K562 (cell line): Measurements from ENCODE around the gene INHBE. TPM values are rescaled to one million over a fixed set of nuclear protein-coding genes. Genes with fewer than 3 reads are reported as not detected.
A peak's percentile ranks its signal among the peaks of the same experiment; 100 is the strongest.

Source experiments
- CEBPG ChIP-seq, 3 experiments: fragments of 200-800 bp in 1 of 3; sonication (Bioruptor generic) in 1 of 3; sonication (generic) in 1 of 3; formaldehyde crosslinking in 1 of 3; IDR thresholded peaks in 2 of 3; conservative IDR thresholded peaks in 1 of 3; 2 replicates each; pipeline versions ENCODE4 v1.6.1 to v1.8.0; 2016 to 2022; ENCODE audit warnings: missing compliant biosample characterization in 2 of 3, missing genetic modification characterization in 2 of 3, mild to moderate bottlenecking in 1 of 3, missing genetic modification reagents in 1 of 3
- CGGBP1 ChIP-seq: fragments of 250-450 bp; sonication (Bioruptor Pico); IDR thresholded peaks from 2 replicates; pipeline ENCODE4 v1.9.0; 2021; ENCODE audit warnings: mild to moderate bottlenecking
- CREM ChIP-seq: IDR thresholded peaks from 2 replicates; pipeline ENCODE4 v1.6.1; 2014; ENCODE audit warnings: antibody characterized with exemption, low read depth
- IRF9 ChIP-seq: fragments of 450-650 bp; IDR thresholded peaks from 2 replicates; pipeline ENCODE4 v1.6.1; 2016; ENCODE audit warnings: missing biosample characterization, missing genetic modification characterization
- MAFK ChIP-seq: IDR thresholded peaks from 2 replicates; pipeline ENCODE4 v1.6.1; 2011; ENCODE audit warnings: low read length, improper control_type of control experiment
- POLR2B ChIP-seq: fragments of 450-650 bp; IDR thresholded peaks from 2 replicates; pipeline ENCODE4 v1.6.1; 2018; ENCODE audit warnings: low read depth; ENCODE audit not compliant: partially characterized antibody
- RREB1 ChIP-seq: fragments of 250-450 bp; sonication (Bioruptor Pico); IDR thresholded peaks from 2 replicates; pipeline ENCODE4 v1.4.0; 2020
- SRF ChIP-seq, 2 experiments: fragments of 250-450, 450-650 bp in 1 of 2; sonication (Bioruptor Pico) in 1 of 2; sonication (generic) in 1 of 2; formaldehyde crosslinking; IDR thresholded peaks; 2 replicates each; pipeline versions ENCODE4 v1.5.0 to v1.5.1; 2020 to 2022; ENCODE audit warnings: mild to moderate bottlenecking in 1 of 2, missing genetic modification reagents in 1 of 2
- SUPT5H ChIP-seq: fragments of 450-650 bp; IDR thresholded peaks from 2 replicates; pipeline ENCODE4 v1.6.1; 2016
- ZBTB17 ChIP-seq: fragments of 450-650 bp; formaldehyde crosslinking; IDR thresholded peaks from 2 replicates; pipeline ENCODE4 v1.4.0; 2020; ENCODE audit warnings: mild to moderate bottlenecking
- ZC3H4 ChIP-seq: sonication (generic); formaldehyde crosslinking; IDR thresholded peaks from 2 replicates; pipeline ENCODE4 v1.9.0; 2021; ENCODE audit warnings: missing genetic modification reagents, borderline replicate concordance
- ZNF696 ChIP-seq: fragments of 250-450 bp; sonication (Bioruptor Pico); conservative IDR thresholded peaks from 2 replicates; pipeline ENCODE4 v1.4.0; 2020; ENCODE audit warnings: mild to moderate bottlenecking, moderate library complexity
- polyA plus RNA-seq, 8 experiments: library from polyadenylated mRNA; depleted of rRNA in 4 of 8; stranded (reverse) in 5 of 8; unstranded in 3 of 8; fragments of >200 nt; fragmentation: Nextera tagmentation in 2 of 8; fragmentation: Illumina TruSeq in 1 of 8; extraction: Ambion mirVana in 2 of 8; extraction: Trizol in 1 of 8; gene quantifications; 2 replicates each; pipeline versions ENCODE4 v1.2.1 to v1.2.3, GENCODE V29; 2011 to 2014; ENCODE audit warnings: inconsistent platforms in 1 of 8, missing spikeins in 1 of 8
- total RNA-seq, 7 experiments: library from RNA; depleted of rRNA in 6 of 7; stranded (reverse); fragments of >200 nt in 6 of 7; fragmentation: Illumina TruSeq in 2 of 7; extraction: Trizol in 2 of 7; gene quantifications; 2 replicates each; pipeline versions ENCODE4 v1.2.1 to v1.2.3, GENCODE V29; 2011 to 2021; ENCODE audit warnings: low replicate concordance in 1 of 7
- TF ChIP-seq, protein P1 (sequence below): fragments of 250-450 bp; sonication (Bioruptor Pico); IDR thresholded peaks from 2 replicates; pipeline ENCODE4 v1.9.0; 2021; ENCODE audit warnings: mild to moderate bottlenecking, inconsistent platforms
- TF ChIP-seq, protein P2 (sequence below): fragments of 200-400 bp; formaldehyde crosslinking; IDR thresholded peaks from 2 replicates; pipeline ENCODE4 v1.6.1; 2017; ENCODE audit warnings: mild to moderate bottlenecking, low read depth, low read length, moderate library complexity

Gene INHBE
- total and polyA plus RNA-seq, 9 of the 15 experiments (the other 6 are each of a cell fraction or from before 2014, with no cell fraction given), result 0.94 to 9.9 (median 7.3) TPM

DNA sequence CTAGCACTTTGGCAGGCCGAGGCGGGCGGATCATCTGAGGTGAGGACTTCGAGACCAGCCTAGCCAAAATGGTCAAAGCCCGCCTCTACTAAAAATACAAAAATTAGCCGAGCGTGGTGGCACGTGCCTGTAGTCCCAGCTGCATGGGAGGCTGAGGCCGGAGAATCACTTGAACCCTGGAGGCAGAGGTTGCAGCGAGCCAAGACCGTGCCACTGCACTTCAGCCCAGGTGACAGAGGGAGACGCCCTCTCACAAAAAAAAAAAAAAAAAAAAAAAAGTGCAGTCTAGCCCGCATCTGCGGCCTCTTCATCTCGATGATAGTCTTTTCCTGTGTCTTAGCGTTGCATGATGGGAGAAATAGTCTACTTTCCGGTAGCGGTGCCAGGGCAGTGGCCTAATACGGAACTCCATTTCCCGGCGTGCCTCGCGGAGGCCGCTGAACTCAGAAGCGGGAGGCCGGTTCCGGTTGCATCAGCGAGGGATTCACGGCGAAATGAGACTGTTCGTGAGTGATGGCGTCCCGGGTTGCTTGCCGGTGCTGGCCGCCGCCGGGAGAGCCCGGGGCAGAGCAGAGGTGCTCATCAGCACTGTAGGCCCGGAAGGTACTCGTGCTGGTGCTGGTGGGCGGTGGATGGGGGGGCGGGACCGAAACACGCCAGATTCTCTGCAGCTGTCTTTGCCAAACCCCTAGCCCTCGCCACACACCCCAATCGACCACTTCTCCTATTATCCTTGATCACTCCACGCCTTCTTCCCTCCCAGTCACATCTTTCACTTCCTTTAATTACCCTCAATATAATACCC lies 32.7 kb downstream of the INHBE start, which contains the start of gene MARS1 (continued):
- TF ChIP-seq RREB1 (CRISPR knock-in tag) (no peak), MAFK (0 out of 2 replicates have a peak, but pooled peaks have one; percentile 4), CEBPG (CRISPR knock-in tag; IDR thresholded peaks at IDR 0.05) (peak; percentile 99), CEBPG (tag; conservative IDR thresholded peaks at IDR 0.05 in 1 of 2, IDR thresholded peaks at IDR 0.05 in 1 of 2) (peak; percentile 95 to 97), IRF9 (tag) (peak; percentile 72; the same call in 1 of the 2 replicates), ZNF696 (CRISPR knock-in tag) (no peak), POLR2B (peak; percentile 66), ZBTB17 (peak; percentile 46; the same call in 1 of the 2 replicates), ZC3H4 (no peak), CREM (peak; percentile 85), CGGBP1 (no peak), SUPT5H (peak; percentile 91), SRF (CRISPR knock-in tag; IDR thresholded peaks at IDR 0.05) (peak in 1 of 2 experiments; percentile 72; a peak in 1 of 4 replicates)
- TF ChIP-seq, protein P1, sequence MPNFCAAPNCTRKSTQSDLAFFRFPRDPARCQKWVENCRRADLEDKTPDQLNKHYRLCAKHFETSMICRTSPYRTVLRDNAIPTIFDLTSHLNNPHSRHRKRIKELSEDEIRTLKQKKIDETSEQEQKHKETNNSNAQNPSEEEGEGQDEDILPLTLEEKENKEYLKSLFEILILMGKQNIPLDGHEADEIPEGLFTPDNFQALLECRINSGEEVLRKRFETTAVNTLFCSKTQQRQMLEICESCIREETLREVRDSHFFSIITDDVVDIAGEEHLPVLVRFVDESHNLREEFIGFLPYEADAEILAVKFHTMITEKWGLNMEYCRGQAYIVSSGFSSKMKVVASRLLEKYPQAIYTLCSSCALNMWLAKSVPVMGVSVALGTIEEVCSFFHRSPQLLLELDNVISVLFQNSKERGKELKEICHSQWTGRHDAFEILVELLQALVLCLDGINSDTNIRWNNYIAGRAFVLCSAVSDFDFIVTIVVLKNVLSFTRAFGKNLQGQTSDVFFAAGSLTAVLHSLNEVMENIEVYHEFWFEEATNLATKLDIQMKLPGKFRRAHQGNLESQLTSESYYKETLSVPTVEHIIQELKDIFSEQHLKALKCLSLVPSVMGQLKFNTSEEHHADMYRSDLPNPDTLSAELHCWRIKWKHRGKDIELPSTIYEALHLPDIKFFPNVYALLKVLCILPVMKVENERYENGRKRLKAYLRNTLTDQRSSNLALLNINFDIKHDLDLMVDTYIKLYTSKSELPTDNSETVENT (CRISPR knock-in tag), result peak; percentile 60; the same call in 1 of the 2 replicates
- TF ChIP-seq, protein P2, sequence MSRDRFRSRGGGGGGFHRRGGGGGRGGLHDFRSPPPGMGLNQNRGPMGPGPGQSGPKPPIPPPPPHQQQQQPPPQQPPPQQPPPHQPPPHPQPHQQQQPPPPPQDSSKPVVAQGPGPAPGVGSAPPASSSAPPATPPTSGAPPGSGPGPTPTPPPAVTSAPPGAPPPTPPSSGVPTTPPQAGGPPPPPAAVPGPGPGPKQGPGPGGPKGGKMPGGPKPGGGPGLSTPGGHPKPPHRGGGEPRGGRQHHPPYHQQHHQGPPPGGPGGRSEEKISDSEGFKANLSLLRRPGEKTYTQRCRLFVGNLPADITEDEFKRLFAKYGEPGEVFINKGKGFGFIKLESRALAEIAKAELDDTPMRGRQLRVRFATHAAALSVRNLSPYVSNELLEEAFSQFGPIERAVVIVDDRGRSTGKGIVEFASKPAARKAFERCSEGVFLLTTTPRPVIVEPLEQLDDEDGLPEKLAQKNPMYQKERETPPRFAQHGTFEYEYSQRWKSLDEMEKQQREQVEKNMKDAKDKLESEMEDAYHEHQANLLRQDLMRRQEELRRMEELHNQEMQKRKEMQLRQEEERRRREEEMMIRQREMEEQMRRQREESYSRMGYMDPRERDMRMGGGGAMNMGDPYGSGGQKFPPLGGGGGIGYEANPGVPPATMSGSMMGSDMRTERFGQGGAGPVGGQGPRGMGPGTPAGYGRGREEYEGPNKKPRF, result no peak
